Fibroblast of lung (primary cell): ENCODE results near the gene NEURL2.

ENCODE experiments used
- CTCF ChIP-seq, 2 donors: IDR thresholded peaks in 1 of 2; conservative IDR thresholded peaks in 1 of 2; 1 replicate in 1 of 2; 2 replicates in 1 of 2; pipeline ENCODE4 v1.5.1; 2011 to 2012; ENCODE audit warnings: low read length in 2 of 2, control low read depth in 1 of 2, inconsistent platforms in 1 of 2, low read depth in 1 of 2, mild to moderate bottlenecking in 1 of 2
- EZH2 ChIP-seq: IDR thresholded peaks from 2 replicates; pipeline ENCODE4 v1.5.1; 2012; ENCODE audit warnings: low read length, control low read depth, mild to moderate bottlenecking; ENCODE audit errors: missing control alignments

DNA sequence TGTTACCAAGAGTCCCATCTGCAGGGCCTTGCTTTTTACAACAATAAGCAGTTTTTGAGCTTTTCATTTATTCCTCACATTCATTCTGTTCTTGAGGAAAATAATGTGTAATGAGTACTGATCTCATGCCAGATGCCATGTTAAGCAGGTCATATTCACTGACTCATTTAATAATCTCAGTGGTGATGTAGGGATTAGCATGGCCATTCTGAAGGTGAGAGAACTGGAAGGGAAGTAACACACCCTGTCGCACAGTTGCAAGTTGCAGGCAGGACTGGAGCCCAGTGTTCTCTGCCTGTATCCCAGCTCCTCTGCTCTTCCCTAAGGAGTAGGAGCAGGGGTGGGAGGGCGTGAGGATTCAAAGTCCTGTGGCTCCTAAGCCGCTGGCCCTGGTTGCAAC is 49.0 kb upstream of the NEURL2 start:
- TF ChIP-seq CTCF (conservative IDR thresholded peaks at IDR 0.05 in 1 of 2, IDR thresholded peaks at IDR 0.05 in 1 of 2; ENCODE audit: low read depth in 1 of 2, low read length in 2 of 2): no peak
- TF ChIP-seq EZH2: no peak
